ENCODE data around the gene UNCX. TPM values are rescaled to one million over a fixed set of nuclear protein-coding genes. Genes with fewer than 3 reads are reported as not detected.

Gene UNCX
- total and polyA plus RNA-seq, 2 of the 4 experiments (the other 2 are of a cell fraction): not detected

- Histone ChIP-seq H3K4me3 (ENCODE audit: insufficient read depth, low read depth, low read length) (no peak overlapping the region), H4K91ac (ENCODE audit: insufficient read depth, low read depth, low read length) (no peak overlapping the region), H4K20me1 (ENCODE audit: insufficient read depth, low read length) (no peaks in the 10 kb centered on the region), H3K79me1 (ENCODE audit: low read depth in 1 of 2, low read length in 2 of 2) (no peaks in the 10 kb centered on the region), H4K5ac (ENCODE audit: low read depth, low read length) (no peak overlapping the region), H2AK5ac (ENCODE audit: low read depth, low read length) (no peak overlapping the region), H3K36me3 (ENCODE audit: control insufficient read depth, insufficient read depth, low read length) (no peaks in the 10 kb centered on the region), H3K23ac (ENCODE audit: low read depth, low read length) (no peak overlapping the region), H2BK15ac (ENCODE audit: low read depth, low read length) (no peak overlapping the region), H3K27ac (ENCODE audit: insufficient read depth, low read length) (no peak overlapping the region), H3K56ac (ENCODE audit: extremely low read depth, insufficient read depth, low read length) (no peak overlapping the region), H3K9me1 (ENCODE audit: insufficient read depth, low read length) (no peaks in the 10 kb centered on the region), H3K14ac (replicated peaks; ENCODE audit: low read depth, low read length) (no peak overlapping the region), H3K4ac (ENCODE audit: low read depth, low read length) (no peak overlapping the region), H3K9ac (ENCODE audit: low read depth, low read length) (no peak overlapping the region), H2AK9ac (replicated peaks; ENCODE audit: low read depth, low read length, poor library complexity) (no peak overlapping the region), H3K27me3 (ENCODE audit: control insufficient read depth, insufficient read depth, low read length) (peaks cover 41% of the 10 kb centered on the region), H3K4me1 (ENCODE audit: control insufficient read depth, insufficient read depth, low read length) (no peaks in the 10 kb centered on the region), H2AFZ (replicated peaks; ENCODE audit: low read length, poor library complexity) (no peak overlapping the region), H3K18ac (ENCODE audit: low read depth, low read length) (no peak overlapping the region), H3K4me2 (ENCODE audit: low read depth, low read length) (no peak overlapping the region), H2BK20ac (ENCODE audit: low read depth, low read length) (no peak overlapping the region), H3K9me3 (ENCODE audit: control insufficient read depth, insufficient read depth, low read length) (peaks cover 3% of the 10 kb centered on the region; the same call in 1 of the 2 replicates), H2BK5ac (ENCODE audit: low read depth, low read length, poor library complexity, severe bottlenecking) (no peak overlapping the region), H2BK120ac (ENCODE audit: low read depth, low read length) (no peak overlapping the region), H4K8ac (ENCODE audit: low read depth in 2 of 2, low read length in 2 of 2) (no peak overlapping the region)
- WGBS, 2 experiments (ENCODE audit: extremely low coverage in 2 of 2, insufficient read length in 1 of 2): 80% methylated on average over 2 of the region's 12 CpGs; no CpG with 5 or more reads in 1 of the 2 experiments
- DNase-seq (no peak), ATAC-seq (ENCODE audit: low read depth) (no peak)
- in situ Hi-C loops (cut with MboI; ENCODE audit: low sequenced_read_pairs): no loop called here
- ChIA-PET CTCF (no interaction called here), POLR2A (ENCODE audit: unreplicated experiment) (no interaction called here)
- no peak for TF ChIP-seq RFX5 (IDR thresholded peaks at IDR 0.05; ENCODE audit: low read depth, low read length)
- TF ChIP-seq BHLHE40 (IDR thresholded peaks at IDR 0.05; ENCODE audit: low read depth, low read length): no peak
- no peak for TF ChIP-seq MAZ (IDR thresholded peaks at IDR 0.05; ENCODE audit: borderline replicate concordance, low read depth, low read length)
- TF ChIP-seq FOS (IDR thresholded peaks at IDR 0.05; ENCODE audit: low read depth, low read length): no peak
- no peak for TF ChIP-seq RAD21 (IDR thresholded peaks at IDR 0.05; ENCODE audit: low read length)
- no peak for TF ChIP-seq MXI1 (IDR thresholded peaks at IDR 0.05; ENCODE audit: borderline replicate concordance, low read depth, low read length)
- TF ChIP-seq SMC3 (IDR thresholded peaks at IDR 0.05; ENCODE audit: low read depth, low read length): no peak
- no peak for TF ChIP-seq POLR2A (IDR thresholded peaks at IDR 0.05; ENCODE audit: low read depth, low read length)
- TF ChIP-seq, protein P1, sequence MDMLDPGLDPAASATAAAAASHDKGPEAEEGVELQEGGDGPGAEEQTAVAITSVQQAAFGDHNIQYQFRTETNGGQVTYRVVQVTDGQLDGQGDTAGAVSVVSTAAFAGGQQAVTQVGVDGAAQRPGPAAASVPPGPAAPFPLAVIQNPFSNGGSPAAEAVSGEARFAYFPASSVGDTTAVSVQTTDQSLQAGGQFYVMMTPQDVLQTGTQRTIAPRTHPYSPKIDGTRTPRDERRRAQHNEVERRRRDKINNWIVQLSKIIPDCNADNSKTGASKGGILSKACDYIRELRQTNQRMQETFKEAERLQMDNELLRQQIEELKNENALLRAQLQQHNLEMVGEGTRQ (IDR thresholded peaks at IDR 0.05; ENCODE audit: low read depth, low read length): no peak
- TF ChIP-seq CEBPB (IDR thresholded peaks at IDR 0.05; ENCODE audit: low read depth, low read length): no peak
- BruUV-seq (replicated peaks): no TSS peak
- dilution Hi-C loops (cut with HindIII; ENCODE audit: low sequenced_read_pairs, unreplicated experiment): no loop called here
- intact Hi-C loops (cut with micrococcal nuclease): no loop called here
These were observed 37.5 kb downstream of the UNCX start for GRCh38 chr7:1270181-1270580.

Data from IMR-90 (cell line).